ENCODE results near the gene LHFPL6. TPM values are rescaled to one million over a fixed set of nuclear protein-coding genes. Genes with fewer than 3 reads are reported as not detected.

The LHFPL6 gene
- total RNA-seq, 1 experiment from 2014 or later: 2.5 TPM

DNA sequence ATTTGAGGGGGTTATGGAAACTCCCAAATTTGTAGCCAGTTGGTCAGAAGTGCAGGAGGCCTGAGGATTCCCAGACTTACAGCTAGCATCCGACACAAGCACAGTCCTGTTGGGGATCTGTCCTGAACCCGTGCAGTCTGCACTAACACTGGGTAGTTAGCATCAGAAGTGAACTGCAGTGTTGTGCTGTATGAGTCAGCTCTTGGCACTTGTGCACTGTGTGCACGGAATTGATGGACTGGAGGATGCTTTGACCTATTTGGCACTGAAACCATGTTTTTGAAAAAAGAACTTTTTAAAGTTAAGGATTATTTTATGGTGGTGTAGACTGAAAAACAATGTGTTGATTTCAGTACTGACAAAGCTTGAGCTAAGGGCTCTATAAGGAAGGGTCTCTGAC is 285.7 kb downstream of the LHFPL6 start:
- Histone ChIP-seq H3F3A (ENCODE audit: insufficient read depth, low read depth) (no peaks in the 10 kb centered on the region), H2AFZ (no peak overlapping the region), H3K9me2 (ENCODE audit: insufficient read depth) (no peaks in the 10 kb centered on the region), H3K27me3 (ENCODE audit: insufficient read depth, low read depth) (no peaks in the 10 kb centered on the region), H3K4me1 (replicated peaks; ENCODE audit: insufficient read depth) (no peaks in the 10 kb centered on the region), H3K9me3 (ENCODE audit: insufficient read depth, low read depth) (no peaks in the 10 kb centered on the region), H3K36me3 (ENCODE audit: low read depth) (no peaks in the 10 kb centered on the region), H3K27ac (no peak overlapping the region), H3K79me2 (ENCODE audit: low read depth) (no peaks in the 10 kb centered on the region), H3K4me2 (no peak overlapping the region), H3K4me3 (no peak overlapping the region), H4K20me1 (ENCODE audit: insufficient read depth) (no peaks in the 10 kb centered on the region)
- TF ChIP-seq, protein P1, sequence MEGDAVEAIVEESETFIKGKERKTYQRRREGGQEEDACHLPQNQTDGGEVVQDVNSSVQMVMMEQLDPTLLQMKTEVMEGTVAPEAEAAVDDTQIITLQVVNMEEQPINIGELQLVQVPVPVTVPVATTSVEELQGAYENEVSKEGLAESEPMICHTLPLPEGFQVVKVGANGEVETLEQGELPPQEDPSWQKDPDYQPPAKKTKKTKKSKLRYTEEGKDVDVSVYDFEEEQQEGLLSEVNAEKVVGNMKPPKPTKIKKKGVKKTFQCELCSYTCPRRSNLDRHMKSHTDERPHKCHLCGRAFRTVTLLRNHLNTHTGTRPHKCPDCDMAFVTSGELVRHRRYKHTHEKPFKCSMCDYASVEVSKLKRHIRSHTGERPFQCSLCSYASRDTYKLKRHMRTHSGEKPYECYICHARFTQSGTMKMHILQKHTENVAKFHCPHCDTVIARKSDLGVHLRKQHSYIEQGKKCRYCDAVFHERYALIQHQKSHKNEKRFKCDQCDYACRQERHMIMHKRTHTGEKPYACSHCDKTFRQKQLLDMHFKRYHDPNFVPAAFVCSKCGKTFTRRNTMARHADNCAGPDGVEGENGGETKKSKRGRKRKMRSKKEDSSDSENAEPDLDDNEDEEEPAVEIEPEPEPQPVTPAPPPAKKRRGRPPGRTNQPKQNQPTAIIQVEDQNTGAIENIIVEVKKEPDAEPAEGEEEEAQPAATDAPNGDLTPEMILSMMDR (conservative IDR thresholded peaks at IDR 0.05): no peak
- TF ChIP-seq EZH2 (IDR thresholded peaks at IDR 0.05; ENCODE audit: low read depth): no peak
- ChIA-PET CTCF (no interaction called here), POLR2A (ENCODE audit: unreplicated experiment) (no interaction called here)
- BruUV-seq (replicated peaks): no TSS peak
- DNase-seq: no peak
- intact Hi-C loops (cut with micrococcal nuclease; ENCODE audit: unreplicated experiment): no loop called here

- ChIA-PET CTCF (no interaction called here), POLR2A (ENCODE audit: unreplicated experiment) (no interaction called here)
- Histone ChIP-seq H3K27ac (no peak overlapping the region), H4K20me1 (ENCODE audit: insufficient read depth) (no peaks in the 10 kb centered on the region), H3F3A (ENCODE audit: insufficient read depth, low read depth) (no peaks in the 10 kb centered on the region), H3K4me3 (no peak overlapping the region), H3K36me3 (ENCODE audit: low read depth) (no peaks in the 10 kb centered on the region), H3K9me2 (ENCODE audit: insufficient read depth) (no peaks in the 10 kb centered on the region), H3K79me2 (ENCODE audit: low read depth) (no peaks in the 10 kb centered on the region), H2AFZ (no peak overlapping the region), H3K4me1 (replicated peaks; ENCODE audit: insufficient read depth) (no peaks in the 10 kb centered on the region), H3K27me3 (ENCODE audit: insufficient read depth, low read depth) (no peaks in the 10 kb centered on the region), H3K9me3 (ENCODE audit: insufficient read depth, low read depth) (no peaks in the 10 kb centered on the region), H3K4me2 (no peak overlapping the region)
- intact Hi-C loops (cut with micrococcal nuclease; ENCODE audit: unreplicated experiment): no loop called here
- BruUV-seq (replicated peaks): no TSS peak
- no peak for DNase-seq
- no peak for TF ChIP-seq EZH2 (IDR thresholded peaks at IDR 0.05; ENCODE audit: low read depth)
- TF ChIP-seq, protein P1 (conservative IDR thresholded peaks at IDR 0.05): no peak
These were observed 287.2 kb downstream of the LHFPL6 start for GRCh38 chr13:39315796-39316195.

GRCh38 chr13:39313721-39314120 is 289.3 kb downstream of the LHFPL6 start:
- no peak overlapping the region for H3K27ac ChIP-seq
- no peaks in the 10 kb centered on the region for H3K27me3 ChIP-seq (ENCODE audit: insufficient read depth, low read depth)
- no peaks in the 10 kb centered on the region for H3K9me2 ChIP-seq (ENCODE audit: insufficient read depth)
- TF ChIP-seq, protein P1 (conservative IDR thresholded peaks at IDR 0.05): no peak
- no peak for TF ChIP-seq EZH2 (IDR thresholded peaks at IDR 0.05; ENCODE audit: low read depth)
- ChIA-PET CTCF (no interaction called here), POLR2A (ENCODE audit: unreplicated experiment) (no interaction called here)
- H3K4me2 ChIP-seq: no peak overlapping the region
- H3K79me2 ChIP-seq (ENCODE audit: low read depth): no peaks in the 10 kb centered on the region
- H3F3A ChIP-seq (ENCODE audit: insufficient read depth, low read depth): no peaks in the 10 kb centered on the region
- H3K4me1 ChIP-seq (replicated peaks; ENCODE audit: insufficient read depth): no peaks in the 10 kb centered on the region
- no peaks in the 10 kb centered on the region for H3K9me3 ChIP-seq (ENCODE audit: insufficient read depth, low read depth)
- no TSS peak for BruUV-seq (replicated peaks)
- intact Hi-C loops (cut with micrococcal nuclease; ENCODE audit: unreplicated experiment): no loop called here
- no peaks in the 10 kb centered on the region for H4K20me1 ChIP-seq (ENCODE audit: insufficient read depth)
- no peak overlapping the region for H3K4me3 ChIP-seq
- no peaks in the 10 kb centered on the region for H3K36me3 ChIP-seq (ENCODE audit: low read depth)
- DNase-seq: no peak
- H2AFZ ChIP-seq: no peak overlapping the region

Measured in PC-9 (cell line).